ENCODE measurements around the gene CHST11. TPM values are rescaled to one million over a fixed set of nuclear protein-coding genes. Genes with fewer than 3 reads are reported as not detected.
A peak's percentile ranks its signal among the peaks of the same experiment; 100 is the strongest.

CHST11 gene
- total and polyA plus RNA-seq, 7 experiments from 2014 or later = 23.4 to 74.3 (median 32.0) TPM

GRCh38 chr12:104533134-104533533 lies 76.4 kb downstream of the CHST11 start:
- no peaks in the 10 kb centered on the region for H3K27me3 ChIP-seq (ENCODE audit: control insufficient read depth in 2 of 2, insufficient read depth in 2 of 2, low read length in 2 of 2)
- peaks cover 0 to 5% of the 10 kb centered on the region in 2 donors for H3K4me1 ChIP-seq (ENCODE audit: control insufficient read depth in 2 of 2, insufficient read depth in 2 of 2, low read length in 2 of 2)
- no peak overlapping the region for H3K27ac ChIP-seq (ENCODE audit: low read depth, low read length)
- no peaks in the 10 kb centered on the region for H3K27me3 Mint-ChIP-seq
- H3K9me3 Mint-ChIP-seq = peaks cover 0 to 8% (median 0%) of the 10 kb centered on the region in 11 donors
- intact Hi-C loops (cut with micrococcal nuclease) = loop anchor here in 1 of 2 donors (5.0 kb wide), 1 partner anchor 34 kb away; no protein-coding TSS in a partner anchor
- no peak overlapping the region for H3K4me3 Mint-ChIP-seq
- no peaks in the 10 kb centered on the region for H3K36me3 ChIP-seq (ENCODE audit: control insufficient read depth in 2 of 3, insufficient read depth in 3 of 3, low read length in 3 of 3)
- H3K36me3 Mint-ChIP-seq = peaks cover 3 to 44% (median 26%) of the 10 kb centered on the region in 5 donors
- H3K4me3 ChIP-seq (ENCODE audit: low read length) = no peak overlapping the region
- ATAC-seq (no peak), DNase-seq (no peak)
- no peaks in the 10 kb centered on the region for H3K9me3 ChIP-seq (ENCODE audit: control insufficient read depth in 2 of 3, low read length in 3 of 3)
- POLR2A ChIA-PET = no interaction called here
- CTCF ChIA-PET = no interaction called here
- peaks cover 40 to 77% (median 65%) of the 10 kb centered on the region in 7 donors for H3K4me1 Mint-ChIP-seq
- no peak overlapping the region for H3K27ac Mint-ChIP-seq

GRCh38 chr12:104534162-104534856 lies 77.6 kb downstream of the CHST11 start:
- no peaks in the 10 kb centered on the region for H3K27me3 ChIP-seq (ENCODE audit: control insufficient read depth in 2 of 2, insufficient read depth in 2 of 2, low read length in 2 of 2)
- peaks cover 3 to 46% (median 26%) of the 10 kb centered on the region in 5 donors for H3K36me3 Mint-ChIP-seq
- intact Hi-C loops (cut with micrococcal nuclease) = loop anchor here in 1 of 2 donors (5.0 kb wide), 1 partner anchor 33 kb away; no protein-coding TSS in a partner anchor
- ChIA-PET CTCF (interaction anchor here (1.3 kb wide), 1 partner anchor 153 kb away, joined by 3 read pairs; no protein-coding TSS in a partner anchor), POLR2A (interaction anchor here (1.3 kb wide), 1 partner anchor 31 kb away, joined by 3 read pairs; no protein-coding TSS in a partner anchor)
- H3K9me3 Mint-ChIP-seq = peaks cover 0 to 4% (median 0%) of the 10 kb centered on the region in 11 donors
- H3K27ac ChIP-seq (ENCODE audit: low read depth, low read length) = no peak overlapping the region
- DNase-seq = no peak
- peak overlapping the region in 5 of 9 donors; percentile 3 to 21 (median 14) for H3K27ac Mint-ChIP-seq
- ATAC-seq = no peak
- H3K27me3 Mint-ChIP-seq = no peaks in the 10 kb centered on the region
- H3K4me3 Mint-ChIP-seq = peak overlapping the region in 1 of 10 donors; percentile 6
- H3K4me3 ChIP-seq (ENCODE audit: low read length) = no peak overlapping the region
- peaks cover 0 to 5% of the 10 kb centered on the region in 2 donors for H3K4me1 ChIP-seq (ENCODE audit: control insufficient read depth in 2 of 2, insufficient read depth in 2 of 2, low read length in 2 of 2)
- no peaks in the 10 kb centered on the region for H3K9me3 ChIP-seq (ENCODE audit: control insufficient read depth in 2 of 3, low read length in 3 of 3)
- H3K36me3 ChIP-seq (ENCODE audit: control insufficient read depth in 2 of 3, insufficient read depth in 3 of 3, low read length in 3 of 3) = no peaks in the 10 kb centered on the region
- H3K4me1 Mint-ChIP-seq = peaks cover 35 to 78% (median 65%) of the 10 kb centered on the region in 7 donors

GRCh38 chr12:104534857-104535248 lies 78.1 kb downstream of the CHST11 start:
- H3K36me3 Mint-ChIP-seq = peaks cover 3 to 42% (median 23%) of the 10 kb centered on the region in 5 donors
- ChIA-PET CTCF (interaction anchor here (0.6 to 1.3 kb wide), 2 partner anchors 18 to 153 kb away, joined by 3 to 4 read pairs; no protein-coding TSS in a partner anchor), POLR2A (interaction anchor here (1.3 kb wide), 1 partner anchor 32 kb away, joined by 3 read pairs; no protein-coding TSS in a partner anchor)
- peaks cover 0 to 4% (median 0%) of the 10 kb centered on the region in 11 donors for H3K9me3 Mint-ChIP-seq
- DNase-seq = no peak
- H3K27ac Mint-ChIP-seq = no peak overlapping the region
- Histone ChIP-seq H3K4me3 (ENCODE audit: low read length) (no peak overlapping the region), H3K27me3 (ENCODE audit: control insufficient read depth in 2 of 2, insufficient read depth in 2 of 2, low read length in 2 of 2) (no peaks in the 10 kb centered on the region), H3K27ac (ENCODE audit: low read depth, low read length) (no peak overlapping the region), H3K9me3 (ENCODE audit: control insufficient read depth in 2 of 3, low read length in 3 of 3) (no peaks in the 10 kb centered on the region), H3K36me3 (ENCODE audit: control insufficient read depth in 2 of 3, insufficient read depth in 3 of 3, low read length in 3 of 3) (no peaks in the 10 kb centered on the region), H3K4me1 (ENCODE audit: control insufficient read depth in 2 of 2, insufficient read depth in 2 of 2, low read length in 2 of 2) (peaks cover 0 to 5% of the 10 kb centered on the region in 2 donors)
- no peak for ATAC-seq
- intact Hi-C loops (cut with micrococcal nuclease) = loop anchor here (5.0 kb wide), 2 partner anchors 32 to 78 kb away; partner anchors contain the start of gene CHST11 (in 1 of the 2)
- H3K4me1 Mint-ChIP-seq = peaks cover 35 to 76% (median 62%) of the 10 kb centered on the region in 7 donors
- no peak overlapping the region for H3K4me3 Mint-ChIP-seq
- no peaks in the 10 kb centered on the region for H3K27me3 Mint-ChIP-seq

- peak overlapping the region in 2 of 9 donors; percentile 6 to 16 for H3K27ac Mint-ChIP-seq
- ChIA-PET CTCF (interaction anchor here (0.5 to 1.3 kb wide), 3 partner anchors 17 to 154 kb away, joined by 3 to 4 read pairs (median 3); no protein-coding TSS in a partner anchor), POLR2A (interaction anchor here (1.3 kb wide), 1 partner anchor 33 kb away, joined by 3 read pairs; no protein-coding TSS in a partner anchor)
- no peak overlapping the region for H3K4me3 Mint-ChIP-seq
- H3K27me3 Mint-ChIP-seq = no peaks in the 10 kb centered on the region
- Histone ChIP-seq H3K27ac (ENCODE audit: low read depth, low read length) (no peak overlapping the region), H3K4me3 (ENCODE audit: low read length) (no peak overlapping the region), H3K4me1 (ENCODE audit: control insufficient read depth in 2 of 2, insufficient read depth in 2 of 2, low read length in 2 of 2) (peaks cover 0 to 5% of the 10 kb centered on the region in 2 donors), H3K36me3 (ENCODE audit: control insufficient read depth in 2 of 3, insufficient read depth in 3 of 3, low read length in 3 of 3) (no peaks in the 10 kb centered on the region), H3K27me3 (ENCODE audit: control insufficient read depth in 2 of 2, insufficient read depth in 2 of 2, low read length in 2 of 2) (no peaks in the 10 kb centered on the region), H3K9me3 (ENCODE audit: control insufficient read depth in 2 of 3, low read length in 3 of 3) (no peaks in the 10 kb centered on the region)
- ATAC-seq (no peak), DNase-seq (no peak)
- intact Hi-C loops (cut with micrococcal nuclease) = loop anchor here in 1 of 2 donors (5.0 kb wide), 1 partner anchor 78 kb away; the partner anchor contains the start of gene CHST11
- H3K4me1 Mint-ChIP-seq = peaks cover 35 to 73% (median 62%) of the 10 kb centered on the region in 7 donors
- peaks cover 0 to 2% (median 0%) of the 10 kb centered on the region in 11 donors for H3K9me3 Mint-ChIP-seq
- H3K36me3 Mint-ChIP-seq = peaks cover 3 to 39% (median 23%) of the 10 kb centered on the region in 5 donors
These were observed 78.6 kb downstream of the CHST11 start for GRCh38 chr12:104535369-104535768.

- Mint-ChIP-seq H3K27ac (no peak overlapping the region), H3K27me3 (no peaks in the 10 kb centered on the region), H3K9me3 (no peaks in the 10 kb centered on the region), H3K4me1 (peaks cover 30 to 74% (median 64%) of the 10 kb centered on the region in 7 donors), H3K4me3 (no peak overlapping the region), H3K36me3 (peaks cover 0 to 37% (median 17%) of the 10 kb centered on the region in 5 donors)
- no peak overlapping the region for H3K4me3 ChIP-seq (ENCODE audit: low read length)
- intact Hi-C loops (cut with micrococcal nuclease) = loop anchor here in 1 of 2 donors (5.0 kb wide), 1 partner anchor 80 kb away; the partner anchor contains the start of gene CHST11
- H3K9me3 ChIP-seq (ENCODE audit: control insufficient read depth in 2 of 3, low read length in 3 of 3) = no peaks in the 10 kb centered on the region
- no peak for DNase-seq
- H3K27ac ChIP-seq (ENCODE audit: low read depth, low read length) = no peak overlapping the region
- H3K27me3 ChIP-seq (ENCODE audit: control insufficient read depth in 2 of 2, insufficient read depth in 2 of 2, low read length in 2 of 2) = no peaks in the 10 kb centered on the region
- ChIA-PET CTCF (no interaction called here), POLR2A (no interaction called here)
- H3K36me3 ChIP-seq (ENCODE audit: control insufficient read depth in 2 of 3, insufficient read depth in 3 of 3, low read length in 3 of 3) = no peaks in the 10 kb centered on the region
- ATAC-seq = no peak
- peaks cover 0 to 5% of the 10 kb centered on the region in 2 donors for H3K4me1 ChIP-seq (ENCODE audit: control insufficient read depth in 2 of 2, insufficient read depth in 2 of 2, low read length in 2 of 2)
These were observed 80.1 kb downstream of the CHST11 start for GRCh38 chr12:104536841-104537240.

- ATAC-seq (no peak), DNase-seq (no peak)
- Histone ChIP-seq H3K4me1 (ENCODE audit: control insufficient read depth in 2 of 2, insufficient read depth in 2 of 2, low read length in 2 of 2) (peaks cover 0 to 2% of the 10 kb centered on the region in 2 donors), H3K9me3 (ENCODE audit: control insufficient read depth in 2 of 3, low read length in 3 of 3) (no peaks in the 10 kb centered on the region), H3K36me3 (ENCODE audit: control insufficient read depth in 2 of 3, insufficient read depth in 3 of 3, low read length in 3 of 3) (no peaks in the 10 kb centered on the region), H3K27ac (ENCODE audit: low read depth, low read length) (no peak overlapping the region), H3K27me3 (ENCODE audit: control insufficient read depth in 2 of 2, insufficient read depth in 2 of 2, low read length in 2 of 2) (no peaks in the 10 kb centered on the region), H3K4me3 (ENCODE audit: low read length) (no peak overlapping the region)
- no peak overlapping the region for H3K27ac Mint-ChIP-seq
- CTCF ChIA-PET = no interaction called here
- H3K9me3 Mint-ChIP-seq = peaks cover 0 to 5% (median 0%) of the 10 kb centered on the region in 11 donors
- no peaks in the 10 kb centered on the region for H3K27me3 Mint-ChIP-seq
- intact Hi-C loops (cut with micrococcal nuclease) = loop anchor here in 1 of 2 donors (5.0 kb wide), 1 partner anchor 81 kb away; the partner anchor contains the start of gene CHST11
- H3K4me1 Mint-ChIP-seq = peaks cover 28 to 68% (median 61%) of the 10 kb centered on the region in 7 donors
- POLR2A ChIA-PET = no interaction called here
- no peak overlapping the region for H3K4me3 Mint-ChIP-seq
- H3K36me3 Mint-ChIP-seq = peaks cover 5 to 41% (median 19%) of the 10 kb centered on the region in 5 donors
These were observed 81.3 kb downstream of the CHST11 start for GRCh38 chr12:104538056-104538455.
